DMS 273 (cell line): Measurements from ENCODE around the gene PACRG.

Experiments
- DNase-seq: peaks from one replicate; lab custom pipeline; 2025; ENCODE audit not compliant: unreplicated experiment; lab: John Stamatoyannopoulos, UW

Gene PACRG

GRCh38 chr6:162773996-162774395, 46.2 kb downstream of the PACRG start:
- DNase-seq, result peak; percentile 9

GRCh38 chr6:162777091-162777490, 49.3 kb downstream of the PACRG start:
- DNase-seq, result no peak

GRCh38 chr6:162778603-162779002, 50.8 kb downstream of the PACRG start:
- no peak for DNase-seq

- no peak for DNase-seq
These were observed 58.0 kb downstream of the PACRG start for GRCh38 chr6:162785632-162786242.

- DNase-seq, result no peak
These were observed 70.9 kb downstream of the PACRG start for GRCh38 chr6:162798546-162799266.

- DNase-seq, result no peak
These were observed 86.7 kb downstream of the PACRG start for GRCh38 chr6:162814426-162814973.

GRCh38 chr6:162817196-162817595, 89.4 kb downstream of the PACRG start:
- DNase-seq, result no peak

GRCh38 chr6:162819284-162819683, 91.5 kb downstream of the PACRG start:
- no peak for DNase-seq

GRCh38 chr6:162821102-162821501, 93.3 kb downstream of the PACRG start:
- peak; percentile 32 for DNase-seq

- no peak for DNase-seq
These were observed 97.8 kb downstream of the PACRG start for GRCh38 chr6:162825597-162825996.

- DNase-seq, result no peak
These were observed 101.4 kb downstream of the PACRG start for GRCh38 chr6:162829013-162829742.

GRCh38 chr6:162833776-162834175, 106.0 kb downstream of the PACRG start:
- DNase-seq, result no peak

- DNase-seq, result no peak
These were observed 118.2 kb downstream of the PACRG start for GRCh38 chr6:162845972-162846371.

GRCh38 chr6:162846723-162847122, 118.9 kb downstream of the PACRG start:
- no peak for DNase-seq

- no peak for DNase-seq
These were observed 121.5 kb downstream of the PACRG start for GRCh38 chr6:162849269-162849668.

- no peak for DNase-seq
These were observed 124.4 kb downstream of the PACRG start for GRCh38 chr6:162852192-162852591.

- DNase-seq, result no peak
These were observed 125.2 kb downstream of the PACRG start for GRCh38 chr6:162852840-162853577.

GRCh38 chr6:162854228-162854627, 126.5 kb downstream of the PACRG start:
- no peak for DNase-seq

GRCh38 chr6:162854734-162855191, 127.0 kb downstream of the PACRG start:
- DNase-seq, result peak; percentile 37

- DNase-seq, result peak; percentile 81
These were observed 129.1 kb downstream of the PACRG start for GRCh38 chr6:162856885-162857284.

GRCh38 chr6:162857326-162857725, 129.6 kb downstream of the PACRG start:
- no peak for DNase-seq
